ENCODE measurements around the gene CDC20B. TPM values are rescaled to one million over a fixed set of nuclear protein-coding genes. Genes with fewer than 3 reads are reported as not detected.
"Not testable (repeated sequence)": the region's sequence is repeated elsewhere in the genome, so short reads cannot be mapped to it uniquely, and the experiment has no call there.

The CDC20B gene
- total RNA-seq, 4 donors from 2014 or later, result not detected

GRCh38 chr5:55104946-55105701 is 67.9 kb downstream of the CDC20B start:
- no peak overlapping the region for H3K4me3 ChIP-seq
- H3K4me1 ChIP-seq, result no peaks in the 10 kb centered on the region
- no peak for TF ChIP-seq CTCF (IDR thresholded peaks at IDR 0.05)
- TF ChIP-seq POLR2A (IDR thresholded peaks at IDR 0.05), result no peak
- TF ChIP-seq POLR2AphosphoS5 (IDR thresholded peaks at IDR 0.05), result no peak
- TF ChIP-seq EP300 (IDR thresholded peaks at IDR 0.05), result no peak
- no peak for ATAC-seq
- peaks cover 0 to 3% (median 0%) of the 10 kb centered on the region in 3 donors for H3K9me3 ChIP-seq
- H3K27me3 ChIP-seq, result no peaks in the 10 kb centered on the region
- H3K27ac ChIP-seq, result no peak overlapping the region
- 90 to 92% methylated on average over 2 to 4 of the region's 5 CpGs for WGBS, 2 donors (ENCODE audit: low coverage in 1 of 2)
- no peaks in the 10 kb centered on the region for H3K36me3 ChIP-seq

- 65 to 70% methylated on average over 2 of the region's 2 CpGs for WGBS, 2 donors (ENCODE audit: low coverage in 1 of 2)
- Histone ChIP-seq H3K4me1 (no peaks in the 10 kb centered on the region), H3K27ac (no peak overlapping the region), H3K36me3 (no peaks in the 10 kb centered on the region), H3K9me3 (peaks cover 0 to 3% (median 0%) of the 10 kb centered on the region in 3 donors), H3K27me3 (no peaks in the 10 kb centered on the region), H3K4me3 (no peak overlapping the region)
- ATAC-seq, result no peak
- TF ChIP-seq CTCF (IDR thresholded peaks at IDR 0.05) (no peak), POLR2AphosphoS5 (IDR thresholded peaks at IDR 0.05) (no peak), POLR2A (IDR thresholded peaks at IDR 0.05) (no peak), EP300 (IDR thresholded peaks at IDR 0.05) (no peak)
These were observed 68.8 kb downstream of the CDC20B start for GRCh38 chr5:55104036-55104772.

GRCh38 chr5:55102348-55102747 is 70.6 kb downstream of the CDC20B start, which contains the start of gene GZMA:
TSS of gene GZMA (plus strand) at chr5:55102646. CDS start at chr5:55102683, 37 bp downstream.
- WGBS, 2 donors (ENCODE audit: low coverage in 1 of 2), result 43 to 51% methylated on average over 2 to 3 of the region's 3 CpGs
- no peaks in the 10 kb centered on the region for H3K4me1 ChIP-seq
- no peak for ATAC-seq
- H3K4me3 ChIP-seq, result peak within 1 kb of the TSS in 1 of 2 donors; percentile 1
- no peaks in the 10 kb centered on the region for H3K36me3 ChIP-seq
- H3K27me3 ChIP-seq, result no peaks in the 10 kb centered on the region
- TF ChIP-seq POLR2AphosphoS5 (IDR thresholded peaks at IDR 0.05) (no peak), POLR2A (IDR thresholded peaks at IDR 0.05) (no peak), CTCF (IDR thresholded peaks at IDR 0.05) (no peak), EP300 (IDR thresholded peaks at IDR 0.05) (no peak)
- H3K9me3 ChIP-seq, result peaks cover 0 to 3% (median 0%) of the 10 kb centered on the region in 3 donors
- H3K27ac ChIP-seq, result no peak within 1 kb of the TSS

- WGBS, 2 donors (ENCODE audit: low coverage in 1 of 2), result 25 to 41% methylated on average over 2 to 4 of the region's 5 CpGs
- peaks cover 0 to 3% (median 0%) of the 10 kb centered on the region in 3 donors for H3K9me3 ChIP-seq
- H3K36me3 ChIP-seq, result no peaks in the 10 kb centered on the region
- TF ChIP-seq CTCF (IDR thresholded peaks at IDR 0.05) (no peak), POLR2A (IDR thresholded peaks at IDR 0.05) (no peak), POLR2AphosphoS5 (IDR thresholded peaks at IDR 0.05) (no peak), EP300 (IDR thresholded peaks at IDR 0.05) (no peak)
- no peak overlapping the region for H3K27ac ChIP-seq
- no peak overlapping the region for H3K4me3 ChIP-seq
- peaks cover 6% of the 10 kb centered on the region for H3K27me3 ChIP-seq
- ATAC-seq, result no peak
- no peaks in the 10 kb centered on the region for H3K4me1 ChIP-seq
These were observed 71.3 kb downstream of the CDC20B start for GRCh38 chr5:55101556-55102276.

GRCh38 chr5:55101148-55101547 is 71.8 kb downstream of the CDC20B start:
- H3K4me3 ChIP-seq, ATAC-seq: not testable (repeated sequence)

More at GRCh38 chr5:55101148-55101547, 71.8 kb downstream of the CDC20B start:
- not testable (repeated sequence) for H3K36me3 ChIP-seq, H3K27me3 ChIP-seq, H3K4me1 ChIP-seq, H3K27ac ChIP-seq, H3K9me3 ChIP-seq
